GM18519 (cell line): ENCODE results near the gene C16orf95.
A peak's percentile ranks its signal among the peaks of the same experiment; 100 is the strongest.
"Not testable (repeated sequence)": the region's sequence is repeated elsewhere in the genome, so short reads cannot be mapped to it uniquely, and the experiment has no call there.

ENCODE experiments used
- ATAC-seq: cut with Tn5 transposase; IDR thresholded peaks from one replicate; pipeline ENCODE4 v1.9.1; 2021; ENCODE audit warnings: mild to moderate bottlenecking, moderate library complexity; ENCODE audit not compliant: unreplicated experiment, low FRiP score

Gene C16orf95, protein sequence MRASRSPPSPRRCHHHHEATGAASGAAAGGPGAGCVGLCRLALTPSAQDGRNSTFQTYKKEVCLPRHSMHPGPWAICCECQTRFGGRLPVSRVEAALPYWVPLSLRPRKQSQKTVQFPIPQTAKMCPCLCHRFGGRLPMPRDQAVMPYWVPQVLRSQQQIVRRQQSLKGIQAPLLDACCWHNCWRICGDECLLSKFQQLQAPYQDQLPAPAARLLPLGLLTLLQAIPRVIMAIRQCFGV

DNA sequence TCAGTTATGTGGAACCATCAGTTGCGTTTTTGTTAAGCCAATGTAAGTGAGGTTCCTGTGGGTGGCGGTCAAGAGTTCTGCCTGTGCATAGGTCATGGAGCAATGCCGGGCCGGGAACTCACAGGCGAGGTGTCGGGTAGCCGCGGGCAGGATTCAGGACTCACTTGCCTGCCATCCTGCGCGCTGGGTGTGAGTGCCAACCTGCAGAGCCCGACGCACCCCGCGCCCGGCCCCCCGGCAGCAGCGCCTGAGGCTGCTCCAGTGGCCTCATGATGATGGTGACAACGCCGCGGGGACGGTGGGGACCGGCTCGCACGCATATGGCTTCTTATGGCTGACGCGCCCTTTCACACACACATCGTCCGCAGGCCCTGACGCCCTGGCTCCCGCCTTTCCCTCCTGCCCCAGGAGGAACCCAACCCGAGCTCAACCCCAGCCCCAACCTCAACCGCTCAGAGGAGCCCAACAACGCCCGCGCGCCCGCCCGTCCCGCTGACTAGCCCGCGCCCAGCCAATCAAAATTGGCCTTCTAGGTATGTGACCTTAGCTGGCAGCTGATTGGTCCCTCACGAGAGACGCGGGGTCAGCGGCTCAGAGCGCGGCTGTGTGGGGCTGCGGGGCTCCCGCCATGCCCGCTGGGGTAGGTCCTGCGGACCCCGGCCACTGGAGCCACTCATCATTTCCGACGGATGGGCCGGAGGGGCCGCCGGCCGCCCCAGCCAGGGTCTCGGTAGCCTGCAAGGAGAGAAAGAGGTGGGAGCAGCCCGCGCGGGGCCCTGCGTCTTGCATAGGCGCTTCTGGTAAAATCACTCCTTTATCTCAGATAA, at the start of gene C16orf95:
Gene C16orf95, minus strand, starts transcription at position 470 of the 827 bp plus-strand sequence. Its CDS starts 150 bp downstream, at position 320.
- peak; percentile 86 for ATAC-seq

GRCh38 chr16:87366930-87367329, 49.7 kb upstream of the C16orf95 start:
- ATAC-seq, result no peak

GRCh38 chr16:87366288-87366687, 49.1 kb upstream of the C16orf95 start:
- ATAC-seq, result no peak

- no peak for ATAC-seq
These were observed 48.0 kb upstream of the C16orf95 start for GRCh38 chr16:87365021-87365713.

DNA sequence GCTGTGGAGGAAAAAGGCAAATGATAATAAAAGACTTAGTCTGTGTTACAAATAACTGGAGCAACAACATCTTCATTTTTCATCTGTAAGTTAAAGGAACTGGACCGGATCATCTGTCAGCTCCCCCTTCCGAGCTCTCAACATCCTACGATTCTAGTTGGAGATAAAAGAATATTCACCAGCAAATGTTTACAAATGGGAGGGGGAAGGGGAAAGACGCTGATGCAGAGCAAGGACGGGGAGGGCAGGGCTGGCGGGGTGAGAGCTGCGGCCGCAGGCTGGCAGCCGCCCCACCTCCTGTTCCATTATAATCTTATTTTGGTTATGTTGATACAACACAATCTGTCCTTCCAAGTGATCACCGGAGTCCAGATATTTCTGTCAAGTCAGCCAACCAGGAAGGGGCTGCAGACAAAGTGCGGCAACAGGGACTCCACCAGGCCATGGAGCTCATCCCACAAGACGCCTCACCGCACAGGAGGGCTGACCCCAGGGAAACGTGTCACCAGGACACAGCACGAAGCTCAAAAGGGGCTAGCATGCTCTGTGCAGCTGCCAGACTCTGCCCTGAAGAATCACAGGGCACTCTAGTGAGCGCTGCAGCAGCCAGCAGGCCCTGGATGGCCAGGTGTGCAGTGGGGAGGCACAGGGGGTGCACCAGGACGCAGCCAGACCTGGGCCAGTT, 46.7 kb upstream of the C16orf95 start:
- ATAC-seq, result no peak

GRCh38 chr16:87362828-87363559, 45.8 kb upstream of the C16orf95 start:
- ATAC-seq, result not testable (repeated sequence)

GRCh38 chr16:87361916-87362619, 44.9 kb upstream of the C16orf95 start:
- ATAC-seq, result no peak

- no peak for ATAC-seq
These were observed 43.8 kb upstream of the C16orf95 start for GRCh38 chr16:87360862-87361610.

DNA sequence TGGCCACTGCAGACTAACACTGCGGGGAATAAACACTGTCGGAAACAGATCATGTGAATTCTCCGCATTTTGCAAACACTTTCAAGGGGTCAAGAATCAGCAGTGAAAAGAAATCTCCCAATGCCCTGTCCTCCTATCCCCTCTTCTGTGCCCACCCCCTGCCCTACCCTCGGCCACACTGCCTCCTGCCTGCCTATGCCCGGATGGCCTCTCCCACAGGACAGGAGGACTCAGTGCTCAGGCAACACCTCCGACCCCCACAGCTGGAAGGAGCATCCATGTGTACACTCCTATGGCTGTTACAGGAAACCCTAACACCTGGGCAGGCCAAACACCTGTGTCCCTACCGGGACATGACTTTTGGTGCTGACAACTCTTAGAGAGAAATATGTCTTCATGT, 41.9 kb upstream of the C16orf95 start:
- ATAC-seq, result no peak

- ATAC-seq, result no peak
These were observed 41.5 kb upstream of the C16orf95 start for GRCh38 chr16:87358696-87359095.

- ATAC-seq, result no peak
These were observed 41.1 kb upstream of the C16orf95 start for GRCh38 chr16:87358250-87358649.

- ATAC-seq, result no peak
These were observed 39.3 kb upstream of the C16orf95 start for GRCh38 chr16:87356491-87356853.

DNA sequence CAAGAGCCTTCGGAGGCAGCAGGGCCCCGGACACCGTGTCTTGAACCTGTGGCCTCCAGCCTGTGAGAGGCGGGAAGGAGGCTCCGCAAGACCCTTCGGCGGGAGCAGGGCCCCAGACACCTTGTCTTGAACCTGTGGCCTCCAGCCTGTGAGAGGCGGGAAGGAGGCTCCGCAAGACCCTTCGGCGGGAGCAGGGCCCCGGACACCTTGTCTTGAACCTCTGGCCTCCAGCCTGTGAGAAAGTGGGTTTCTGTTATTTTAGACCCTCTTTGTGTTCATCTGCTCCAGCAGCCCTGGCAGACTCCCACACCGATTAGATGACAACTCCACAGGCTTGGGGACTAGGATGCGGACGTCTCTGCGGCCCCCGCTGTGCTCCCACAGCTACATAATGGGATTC, 36.4 kb upstream of the C16orf95 start:
- no peak for ATAC-seq

GRCh38 chr16:87352818-87353217, 35.6 kb upstream of the C16orf95 start:
- no peak for ATAC-seq

DNA sequence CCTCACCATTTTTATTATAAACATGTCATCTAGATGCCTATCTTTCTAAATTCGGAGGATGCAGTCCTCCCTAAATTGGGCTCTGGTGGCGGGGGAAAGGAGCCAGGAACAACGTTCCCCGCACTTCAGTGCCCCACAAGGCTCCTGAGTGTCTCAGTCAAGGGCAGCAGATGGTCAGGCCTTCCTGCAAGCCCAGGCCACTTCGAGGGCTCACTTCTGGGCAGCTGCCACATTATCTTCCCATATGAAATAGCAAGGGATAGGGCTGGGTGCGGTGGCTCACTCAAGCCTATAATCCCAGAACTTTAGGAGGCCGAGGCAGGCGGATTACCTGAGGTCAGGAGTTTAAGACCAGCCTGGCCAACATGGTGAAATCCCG, 34.1 kb upstream of the C16orf95 start:
- no peak for ATAC-seq

DNA sequence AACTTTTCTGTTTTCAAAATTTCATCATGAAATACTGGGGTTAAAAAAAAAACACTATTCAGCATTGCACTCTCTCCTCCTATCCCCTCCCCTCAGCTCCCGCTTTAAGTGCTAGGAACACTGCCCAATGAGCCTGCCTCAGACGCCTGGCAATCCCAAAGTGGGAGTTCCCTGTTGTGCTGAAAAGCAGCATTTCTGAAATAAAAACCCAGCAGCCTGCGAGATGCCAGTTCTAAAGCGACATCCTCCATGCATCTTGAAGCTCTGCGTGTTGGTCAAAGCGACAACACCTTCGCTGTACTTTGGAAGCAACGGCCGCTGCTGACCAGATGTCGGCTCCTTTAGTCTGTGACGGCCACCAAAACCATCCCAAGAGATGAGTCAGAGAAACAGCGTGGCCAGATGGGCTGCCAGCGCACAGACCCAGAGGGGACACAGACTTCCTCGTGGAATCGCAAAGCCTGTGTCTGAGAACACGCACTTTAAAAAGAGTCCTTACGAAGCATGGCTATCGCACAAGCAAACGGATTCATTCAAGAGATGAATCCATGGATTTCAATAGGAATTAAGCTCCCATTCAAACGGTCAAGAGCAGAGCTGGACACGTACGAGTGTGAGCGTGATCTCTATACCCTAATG, 33.6 kb upstream of the C16orf95 start:
- ATAC-seq, result no peak

DNA sequence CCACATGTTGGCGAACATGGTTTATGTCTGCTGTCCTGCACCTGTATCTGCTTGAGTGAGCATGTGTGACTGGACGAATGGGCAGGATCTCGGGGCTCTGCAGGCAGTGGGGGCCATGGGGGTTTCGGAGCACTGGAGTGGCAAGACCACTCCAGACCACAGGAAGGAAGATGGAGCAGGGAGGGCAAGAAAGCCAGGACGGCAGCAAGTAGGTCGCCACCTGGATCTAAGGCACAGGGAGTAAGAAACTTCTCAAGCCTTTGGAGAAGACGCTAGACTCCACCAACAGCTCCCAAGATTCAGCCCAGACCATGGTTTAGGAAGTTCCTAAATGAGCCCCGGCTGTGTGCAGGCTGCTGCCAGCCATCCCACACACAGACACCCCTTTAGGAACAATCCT, 32.8 kb upstream of the C16orf95 start:
- ATAC-seq, result no peak

GRCh38 chr16:87348616-87349157, 31.5 kb upstream of the C16orf95 start:
- ATAC-seq, result no peak
